Activated T-helper 1 cell treated with anti-CD3 and anti-CD28 coated beads, Interleukin-12 subunit alpha, Interleukin-12 subunit beta, Interleukin-2, Interleukin-4 antibody, amounts not matched to agents 30 ng/mL and 10 ng/mL and 1 ng/mL, durations not matched to agents 14 hours and 24 hours and 36 hours (primary cell): Measurements from ENCODE around the gene WDR4. TPM values are rescaled to one million over a fixed set of nuclear protein-coding genes. Genes with fewer than 3 reads are reported as not detected.
"Not testable (repeated sequence)": the region's sequence is repeated elsewhere in the genome, so short reads cannot be mapped to it uniquely, and the experiment has no call there.

ENCODE experiments used
- DNase-seq: peaks from one replicate; pipeline ENCODE4 v3.0.0; 2021; ENCODE audit warnings: low spot score
- H3K27ac Mint-ChIP-seq: one replicate; pipeline ENCODE4 v1.8.0; 2021; ENCODE audit warnings: mild to moderate bottlenecking, mixed read lengths
- H3K27me3 Mint-ChIP-seq: one replicate; pipeline ENCODE4 v1.8.0; 2022; ENCODE audit warnings: mild to moderate bottlenecking, moderate library complexity, mixed read lengths; ENCODE audit not compliant: insufficient read depth
- H3K36me3 Mint-ChIP-seq: one replicate; pipeline ENCODE4 v1.8.0; 2021; ENCODE audit warnings: low read depth, mixed read lengths
- H3K4me1 Mint-ChIP-seq: one replicate; pipeline ENCODE4 v1.8.0; 2021; ENCODE audit warnings: low read depth, mixed read lengths
- H3K4me3 Mint-ChIP-seq: one replicate; pipeline ENCODE4 v1.8.0; 2021; ENCODE audit warnings: mild to moderate bottlenecking, moderate library complexity, mixed read lengths
- H3K9me3 Mint-ChIP-seq: one replicate; pipeline ENCODE4 v1.8.0; 2021; ENCODE audit warnings: mixed read lengths
- intact Hi-C: fragments of 100-400 bp; cut with micrococcal nuclease; formaldehyde crosslinking; loops from one replicate; pipeline ENCODE4 v1.15.1; 2024
- total RNA-seq: library from RNA; stranded (reverse); gene quantifications from 2 replicates; pipeline ENCODE4 v1.2.3, GENCODE V29; 2022

WDR4 gene
- total RNA-seq, 1 donor from 2014 or later: 73.2 TPM

GRCh38 chr21:42829417-42829816 lies 49.9 kb downstream of the WDR4 start:
- H3K27me3 Mint-ChIP-seq: peaks cover 28% of the 10 kb centered on the region
- no peak overlapping the region for H3K27ac Mint-ChIP-seq
- no peaks in the 10 kb centered on the region for H3K9me3 Mint-ChIP-seq
- no peak overlapping the region for H3K4me3 Mint-ChIP-seq
- peaks cover 23% of the 10 kb centered on the region for H3K4me1 Mint-ChIP-seq
- H3K36me3 Mint-ChIP-seq: peaks cover 7% of the 10 kb centered on the region
- no peak for DNase-seq
- intact Hi-C loops: no loop called here

- intact Hi-C loops: no loop called here
- Mint-ChIP-seq H3K27me3 (peaks cover 30% of the 10 kb centered on the region), H3K4me3 (no peak overlapping the region)
Measured at GRCh38 chr21:42827588-42827987, 51.8 kb downstream of the WDR4 start.

GRCh38 chr21:42820616-42821465 lies 58.5 kb downstream of the WDR4 start:
- Mint-ChIP-seq H3K4me1 (no peaks in the 10 kb centered on the region), H3K9me3 (peaks cover 6% of the 10 kb centered on the region), H3K27me3 (peaks cover 9% of the 10 kb centered on the region), H3K27ac (no peak overlapping the region), H3K36me3 (no peaks in the 10 kb centered on the region), H3K4me3 (no peak overlapping the region)
- DNase-seq: no peak
- intact Hi-C loops: no loop called here

More at GRCh38 chr21:42827588-42827987, 51.8 kb downstream of the WDR4 start:
- H3K36me3 Mint-ChIP-seq: peaks cover 3% of the 10 kb centered on the region
- H3K9me3 Mint-ChIP-seq: no peaks in the 10 kb centered on the region
- H3K27ac Mint-ChIP-seq: no peak overlapping the region
- peaks cover 8% of the 10 kb centered on the region for H3K4me1 Mint-ChIP-seq
- no peak for DNase-seq

- DNase-seq: no peak
- Mint-ChIP-seq H3K4me3 (no peak overlapping the region), H3K27me3 (peaks cover 2% of the 10 kb centered on the region), H3K9me3 (peaks cover 7% of the 10 kb centered on the region), H3K4me1 (no peaks in the 10 kb centered on the region), H3K27ac (no peak overlapping the region), H3K36me3 (peaks cover under 1% of the 10 kb centered on the region)
- intact Hi-C loops: loop anchor here (5.0 kb wide), 1 partner anchor 73 kb away; no protein-coding TSS in a partner anchor
Measured at GRCh38 chr21:42819861-42820615, 59.3 kb downstream of the WDR4 start.

- DNase-seq: peak; percentile 17
- peaks cover 15% of the 10 kb centered on the region for H3K9me3 Mint-ChIP-seq
- H3K4me3 Mint-ChIP-seq: no peak overlapping the region
- peaks cover 2% of the 10 kb centered on the region for H3K36me3 Mint-ChIP-seq
- peaks cover 2% of the 10 kb centered on the region for H3K27me3 Mint-ChIP-seq
- intact Hi-C loops: loop anchor here (1.0 to 5.0 kb wide), 2 partner anchors 71 to 225 kb away; no protein-coding TSS in a partner anchor
- H3K27ac Mint-ChIP-seq: no peak overlapping the region
- no peaks in the 10 kb centered on the region for H3K4me1 Mint-ChIP-seq
Measured at GRCh38 chr21:42818328-42818749, 61.0 kb downstream of the WDR4 start.

- Mint-ChIP-seq H3K4me1 (no peaks in the 10 kb centered on the region), H3K4me3 (no peak overlapping the region), H3K27ac (no peak overlapping the region), H3K9me3 (peaks cover 15% of the 10 kb centered on the region), H3K27me3 (peaks cover 4% of the 10 kb centered on the region), H3K36me3 (peaks cover 2% of the 10 kb centered on the region)
- intact Hi-C loops: loop anchor here (5.0 kb wide), 1 partner anchor 68 kb away; no protein-coding TSS in a partner anchor
- no peak for DNase-seq
Measured at GRCh38 chr21:42815217-42815616, 64.1 kb downstream of the WDR4 start.

- not testable (repeated sequence) for H3K36me3 Mint-ChIP-seq
Measured at GRCh38 chr21:42812528-42813241, 66.7 kb downstream of the WDR4 start.

GRCh38 chr21:42811960-42812359 lies 67.4 kb downstream of the WDR4 start:
- H3K4me3 Mint-ChIP-seq: no peak overlapping the region
- no peaks in the 10 kb centered on the region for H3K4me1 Mint-ChIP-seq
- H3K36me3 Mint-ChIP-seq: peaks cover 2% of the 10 kb centered on the region
- DNase-seq: no peak
- peaks cover 12% of the 10 kb centered on the region for H3K27me3 Mint-ChIP-seq
- intact Hi-C loops: no loop called here
- peaks cover 15% of the 10 kb centered on the region for H3K9me3 Mint-ChIP-seq
- no peak overlapping the region for H3K27ac Mint-ChIP-seq

More at GRCh38 chr21:42812528-42813241, 66.7 kb downstream of the WDR4 start:
- H3K27ac Mint-ChIP-seq, DNase-seq, H3K4me3 Mint-ChIP-seq, H3K4me1 Mint-ChIP-seq, intact Hi-C loops: not testable (repeated sequence)
- Mint-ChIP-seq H3K27me3 (peaks cover 12% of the 10 kb centered on the region), H3K9me3 (peaks cover 15% of the 10 kb centered on the region)

- H3K4me3 Mint-ChIP-seq: no peak overlapping the region
- DNase-seq: no peak
- H3K27me3 Mint-ChIP-seq: peaks cover 12% of the 10 kb centered on the region
- no peaks in the 10 kb centered on the region for H3K36me3 Mint-ChIP-seq
- H3K4me1 Mint-ChIP-seq: no peaks in the 10 kb centered on the region
- H3K9me3 Mint-ChIP-seq: peaks cover 6% of the 10 kb centered on the region
- intact Hi-C loops: no loop called here
- H3K27ac Mint-ChIP-seq: no peak overlapping the region
Measured at GRCh38 chr21:42809577-42810475, 69.5 kb downstream of the WDR4 start.

GRCh38 chr21:42809171-42809570 lies 70.2 kb downstream of the WDR4 start:
- intact Hi-C loops: no loop called here

GRCh38 chr21:42807938-42808613 lies 71.3 kb downstream of the WDR4 start:
- no peaks in the 10 kb centered on the region for H3K36me3 Mint-ChIP-seq
- no peak for DNase-seq
- H3K27me3 Mint-ChIP-seq: peaks cover 12% of the 10 kb centered on the region
- H3K27ac Mint-ChIP-seq: no peak overlapping the region
- intact Hi-C loops: no loop called here
- H3K4me1 Mint-ChIP-seq: no peaks in the 10 kb centered on the region
- no peaks in the 10 kb centered on the region for H3K9me3 Mint-ChIP-seq
- H3K4me3 Mint-ChIP-seq: no peak overlapping the region

More at GRCh38 chr21:42809171-42809570, 70.2 kb downstream of the WDR4 start:
- Mint-ChIP-seq H3K4me3 (no peak overlapping the region), H3K4me1 (no peaks in the 10 kb centered on the region), H3K27ac (no peak overlapping the region), H3K9me3 (peaks cover 2% of the 10 kb centered on the region), H3K27me3 (peaks cover 12% of the 10 kb centered on the region), H3K36me3 (no peaks in the 10 kb centered on the region)
- no peak for DNase-seq
